ENCODE measurements around the gene UBE2G1.

UBE2G1 gene

GRCh38 chr17:4234401-4234800 lies 132.1 kb downstream of the UBE2G1 start:
- Mint-ChIP-seq H3K27me3 (ENCODE audit: low read depth, poor library complexity) (no peaks in the 10 kb centered on the region), H3K27ac (no peak overlapping the region), H3K9me3 (no peaks in the 10 kb centered on the region), H3K4me3 (no peak overlapping the region), H3K4me1 (peaks cover 3% of the 10 kb centered on the region), H3K36me3 (ENCODE audit: low read depth) (peaks cover 52% of the 10 kb centered on the region)
- TF ChIP-seq CTCF (IDR thresholded peaks at IDR 0.05) = no peak
- no peak for DNase-seq

- peaks cover 3% of the 10 kb centered on the region for H3K4me1 Mint-ChIP-seq
- peaks cover 47% of the 10 kb centered on the region for H3K36me3 Mint-ChIP-seq (ENCODE audit: low read depth)
- no peaks in the 10 kb centered on the region for H3K27me3 Mint-ChIP-seq (ENCODE audit: low read depth, poor library complexity)
Observed at GRCh38 chr17:4233668-4234258, 132.7 kb downstream of the UBE2G1 start.

GRCh38 chr17:4232168-4232813 lies 134.2 kb downstream of the UBE2G1 start:
- no peaks in the 10 kb centered on the region for H3K27me3 Mint-ChIP-seq (ENCODE audit: low read depth, poor library complexity)
- H3K9me3 Mint-ChIP-seq = no peaks in the 10 kb centered on the region
- H3K4me3 Mint-ChIP-seq = no peak overlapping the region
- DNase-seq = no peak
- no peak for TF ChIP-seq CTCF (IDR thresholded peaks at IDR 0.05)
- H3K27ac Mint-ChIP-seq = no peak overlapping the region
- peaks cover 3% of the 10 kb centered on the region for H3K4me1 Mint-ChIP-seq
- H3K36me3 Mint-ChIP-seq (ENCODE audit: low read depth) = peaks cover 49% of the 10 kb centered on the region

More at GRCh38 chr17:4233668-4234258, 132.7 kb downstream of the UBE2G1 start:
- no peaks in the 10 kb centered on the region for H3K9me3 Mint-ChIP-seq
- no peak overlapping the region for H3K4me3 Mint-ChIP-seq
- TF ChIP-seq CTCF (IDR thresholded peaks at IDR 0.05) = no peak
- DNase-seq = no peak
- peak overlapping the region; percentile 81 for H3K27ac Mint-ChIP-seq

GRCh38 chr17:4229627-4230541 lies 136.6 kb downstream of the UBE2G1 start:
- Mint-ChIP-seq H3K27me3 (ENCODE audit: low read depth, poor library complexity) (no peaks in the 10 kb centered on the region), H3K9me3 (no peaks in the 10 kb centered on the region), H3K4me3 (no peak overlapping the region), H3K36me3 (ENCODE audit: low read depth) (peaks cover 48% of the 10 kb centered on the region), H3K27ac (peak overlapping the region; percentile 64), H3K4me1 (peaks cover 3% of the 10 kb centered on the region)
- no peak for DNase-seq
- TF ChIP-seq CTCF (IDR thresholded peaks at IDR 0.05) = no peak

GRCh38 chr17:4221899-4222659 lies 144.4 kb downstream of the UBE2G1 start:
- TF ChIP-seq CTCF (IDR thresholded peaks at IDR 0.05) = no peak
- no peak overlapping the region for H3K4me3 Mint-ChIP-seq
- no peaks in the 10 kb centered on the region for H3K9me3 Mint-ChIP-seq
- H3K27me3 Mint-ChIP-seq (ENCODE audit: low read depth, poor library complexity) = no peaks in the 10 kb centered on the region
- H3K4me1 Mint-ChIP-seq = peaks cover 14% of the 10 kb centered on the region
- no peak for DNase-seq
- H3K36me3 Mint-ChIP-seq (ENCODE audit: low read depth) = peaks cover 57% of the 10 kb centered on the region
- H3K27ac Mint-ChIP-seq = no peak overlapping the region
